NCI-H146 (cell line): ENCODE data around the gene CHRM5.
A peak's percentile ranks its signal among the peaks of the same experiment; 100 is the strongest.

Source experiments
- DNase-seq: peaks from one replicate; lab custom pipeline; 2025; lab: John Stamatoyannopoulos, UW

The CHRM5 gene

GRCh38 chr15:33968224-33968623 lies at the start of gene CHRM5:
TSS of gene CHRM5 (plus strand) at chr15:33968497. CDS start at chr15:34062718, 94,221 bp downstream.
- DNase-seq, result peak; percentile 90

GRCh38 chr15:33923446-33923845 lies 44.9 kb upstream of the CHRM5 start:
- DNase-seq, result no peak

- no peak for DNase-seq
Measured at GRCh38 chr15:33926260-33926659, 42.0 kb upstream of the CHRM5 start.

- no peak for DNase-seq
Measured at GRCh38 chr15:33932734-33933133, 35.6 kb upstream of the CHRM5 start.

GRCh38 chr15:33934396-33934795 lies 33.9 kb upstream of the CHRM5 start:
- no peak for DNase-seq

GRCh38 chr15:33934921-33935320 lies 33.4 kb upstream of the CHRM5 start:
- DNase-seq, result no peak

GRCh38 chr15:33941279-33942063 lies 26.8 kb upstream of the CHRM5 start:
- DNase-seq, result no peak

GRCh38 chr15:33946152-33946551 lies 22.1 kb upstream of the CHRM5 start:
- DNase-seq, result no peak

GRCh38 chr15:33955945-33956344 lies 12.4 kb upstream of the CHRM5 start:
- peak; percentile 26 for DNase-seq

- DNase-seq, result no peak
Measured at GRCh38 chr15:33956397-33956796, 11.9 kb upstream of the CHRM5 start.

- DNase-seq, result no peak
Measured at GRCh38 chr15:33959844-33960548, 8.3 kb upstream of the CHRM5 start.

GRCh38 chr15:33960549-33960935 lies 7.8 kb upstream of the CHRM5 start:
- no peak for DNase-seq

GRCh38 chr15:33963831-33964664 lies 4.2 kb upstream of the CHRM5 start:
- peak; percentile 6 for DNase-seq

- no peak for DNase-seq
Measured at GRCh38 chr15:33964665-33965040, 3.6 kb upstream of the CHRM5 start.

- DNase-seq, result no peak
Measured at GRCh38 chr15:33968821-33969220, 524 bp downstream of the CHRM5 start.

- DNase-seq, result no peak
Measured at GRCh38 chr15:33971811-33972210, 3.5 kb downstream of the CHRM5 start.

GRCh38 chr15:33975022-33975565 lies 6.8 kb downstream of the CHRM5 start:
- DNase-seq, result no peak

GRCh38 chr15:33980159-33980558 lies 11.9 kb downstream of the CHRM5 start:
- DNase-seq, result no peak

- DNase-seq, result no peak
Measured at GRCh38 chr15:33982516-33982915, 14.2 kb downstream of the CHRM5 start.

- no peak for DNase-seq
Measured at GRCh38 chr15:33985287-33985686, 17.0 kb downstream of the CHRM5 start.

GRCh38 chr15:33985751-33986150 lies 17.5 kb downstream of the CHRM5 start:
- DNase-seq, result no peak

GRCh38 chr15:33987444-33987843 lies 19.1 kb downstream of the CHRM5 start:
- no peak for DNase-seq
